Activated B cell treated with CpG ODN at 0.5 μM for 24 hours (primary cell): Measurements from ENCODE around the gene PLPP1. TPM values are rescaled to one million over a fixed set of nuclear protein-coding genes. Genes with fewer than 3 reads are reported as not detected.

Source experiments
- ATAC-seq: fragments of 200-7000 bp; cut with Tn5 transposase; one replicate; pipeline ENCODE4 v1.10.0; 2021; ENCODE audit warnings: low read depth, mild to moderate bottlenecking, moderate library complexity
- CTCF ChIA-PET: fragments of 350-600 bp; sonication (Branson Sonifier 250); formaldehyde crosslinking; loops from one replicate; lab custom pipeline; 2021; ENCODE audit warnings: antibody characterized with exemption; lab: Charles Lee
- POLR2A ChIA-PET: fragments of 350-600 bp; sonication (Branson Sonifier 250); formaldehyde crosslinking; loops from one replicate; lab custom pipeline; 2021; ENCODE audit warnings: antibody characterized with exemption; lab: Charles Lee
- DNase-seq: peaks from one replicate; pipeline ENCODE4 v3.0.0; 2022
- H3K27ac Mint-ChIP-seq: one replicate; pipeline ENCODE4 v1.8.0; 2020; ENCODE audit warnings: mixed read lengths
- H3K27me3 Mint-ChIP-seq: one replicate; pipeline ENCODE4 v1.8.0; 2021; ENCODE audit warnings: mixed read lengths
- H3K36me3 Mint-ChIP-seq: one replicate; pipeline ENCODE4 v1.8.0; 2021; ENCODE audit warnings: low read depth, mixed read lengths
- H3K4me1 Mint-ChIP-seq: one replicate; pipeline ENCODE4 v1.8.0; 2021; ENCODE audit warnings: mixed read lengths
- H3K4me3 Mint-ChIP-seq: one replicate; pipeline ENCODE4 v1.8.0; 2020; ENCODE audit warnings: mild to moderate bottlenecking, mixed read lengths
- H3K9me3 Mint-ChIP-seq: one replicate; pipeline ENCODE4 v1.8.0; 2020; ENCODE audit warnings: mixed read lengths
- intact Hi-C: fragments of 100-400 bp; cut with micrococcal nuclease; formaldehyde crosslinking; loops from one replicate; pipeline ENCODE4 v1.15.1; 2024
- total RNA-seq: library from RNA; stranded (reverse); gene quantifications from 2 replicates; pipeline ENCODE4 v1.2.3, GENCODE V29; 2022
- TF ChIP-seq, protein P1 (sequence below): fragments of 200-600 bp; IDR thresholded peaks from one replicate; pipeline ENCODE4 v1.8.0; 2022; ENCODE audit warnings: antibody characterized with exemption, mild to moderate bottlenecking

The PLPP1 gene
- total RNA-seq, 1 donor from 2014 or later = 12.0 TPM

DNA sequence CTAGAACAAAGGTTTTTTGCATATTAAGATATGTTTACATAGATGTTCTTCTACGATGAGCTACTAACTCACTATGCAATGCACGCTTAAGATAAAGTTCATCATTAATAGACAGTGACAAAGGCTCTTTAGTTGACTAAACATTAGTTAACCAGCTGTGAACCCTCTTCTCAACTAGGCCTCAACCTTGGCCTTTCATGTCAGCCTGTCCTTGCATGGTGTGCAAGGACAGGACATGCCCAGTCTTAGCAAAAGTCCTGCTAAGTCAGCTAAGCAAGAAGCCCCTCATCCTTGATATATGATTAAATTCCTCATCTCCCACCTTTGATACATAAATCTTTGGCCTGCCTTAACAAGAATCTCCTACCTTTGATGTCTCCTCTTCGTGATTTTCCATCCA is 50.9 kb downstream of the PLPP1 start:
- ATAC-seq (no peak), DNase-seq (no peak)
- H3K27ac Mint-ChIP-seq = no peak overlapping the region
- H3K27me3 Mint-ChIP-seq = no peaks in the 10 kb centered on the region
- no peaks in the 10 kb centered on the region for H3K4me1 Mint-ChIP-seq
- H3K4me3 Mint-ChIP-seq = no peak overlapping the region
- H3K9me3 Mint-ChIP-seq = no peaks in the 10 kb centered on the region
- no peaks in the 10 kb centered on the region for H3K36me3 Mint-ChIP-seq
- ChIA-PET CTCF (no interaction called here), POLR2A (no interaction called here)
- intact Hi-C loops = no loop called here
- TF ChIP-seq, protein P1, sequence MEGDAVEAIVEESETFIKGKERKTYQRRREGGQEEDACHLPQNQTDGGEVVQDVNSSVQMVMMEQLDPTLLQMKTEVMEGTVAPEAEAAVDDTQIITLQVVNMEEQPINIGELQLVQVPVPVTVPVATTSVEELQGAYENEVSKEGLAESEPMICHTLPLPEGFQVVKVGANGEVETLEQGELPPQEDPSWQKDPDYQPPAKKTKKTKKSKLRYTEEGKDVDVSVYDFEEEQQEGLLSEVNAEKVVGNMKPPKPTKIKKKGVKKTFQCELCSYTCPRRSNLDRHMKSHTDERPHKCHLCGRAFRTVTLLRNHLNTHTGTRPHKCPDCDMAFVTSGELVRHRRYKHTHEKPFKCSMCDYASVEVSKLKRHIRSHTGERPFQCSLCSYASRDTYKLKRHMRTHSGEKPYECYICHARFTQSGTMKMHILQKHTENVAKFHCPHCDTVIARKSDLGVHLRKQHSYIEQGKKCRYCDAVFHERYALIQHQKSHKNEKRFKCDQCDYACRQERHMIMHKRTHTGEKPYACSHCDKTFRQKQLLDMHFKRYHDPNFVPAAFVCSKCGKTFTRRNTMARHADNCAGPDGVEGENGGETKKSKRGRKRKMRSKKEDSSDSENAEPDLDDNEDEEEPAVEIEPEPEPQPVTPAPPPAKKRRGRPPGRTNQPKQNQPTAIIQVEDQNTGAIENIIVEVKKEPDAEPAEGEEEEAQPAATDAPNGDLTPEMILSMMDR = no peak

DNA sequence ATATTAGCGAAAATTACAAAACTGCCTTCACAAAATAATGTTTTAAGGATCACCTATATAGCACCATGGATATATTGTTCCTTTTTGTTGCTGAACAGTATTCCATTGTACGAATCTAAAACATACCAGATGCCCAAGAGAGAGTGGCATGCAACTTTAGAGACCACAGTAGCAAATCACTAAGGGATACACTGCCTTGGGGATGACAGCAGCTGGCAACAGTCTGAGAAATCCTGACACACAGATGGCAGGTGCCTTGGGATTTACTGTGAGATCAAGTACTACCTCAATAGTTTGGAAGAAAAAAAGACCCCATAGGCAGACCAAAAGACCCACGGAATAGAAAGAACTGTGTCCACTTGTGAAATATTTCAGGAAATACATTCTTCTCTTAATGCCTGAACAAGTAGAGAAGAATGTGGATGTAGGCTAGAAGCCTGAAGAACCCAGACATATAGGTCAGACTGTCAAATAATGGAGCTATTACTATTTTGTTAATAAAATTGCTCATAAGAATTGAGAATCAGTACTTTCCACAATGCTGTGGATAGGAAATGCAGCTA is 53.4 kb downstream of the PLPP1 start:
- DNase-seq (no peak), ATAC-seq (no peak)
- TF ChIP-seq, protein P1 = no peak
- Mint-ChIP-seq H3K4me3 (no peak overlapping the region), H3K9me3 (no peaks in the 10 kb centered on the region), H3K36me3 (no peaks in the 10 kb centered on the region), H3K27ac (no peak overlapping the region), H3K4me1 (peaks cover 5% of the 10 kb centered on the region), H3K27me3 (no peaks in the 10 kb centered on the region)
- POLR2A ChIA-PET = no interaction called here
- CTCF ChIA-PET = no interaction called here
- intact Hi-C loops = no loop called here

DNA sequence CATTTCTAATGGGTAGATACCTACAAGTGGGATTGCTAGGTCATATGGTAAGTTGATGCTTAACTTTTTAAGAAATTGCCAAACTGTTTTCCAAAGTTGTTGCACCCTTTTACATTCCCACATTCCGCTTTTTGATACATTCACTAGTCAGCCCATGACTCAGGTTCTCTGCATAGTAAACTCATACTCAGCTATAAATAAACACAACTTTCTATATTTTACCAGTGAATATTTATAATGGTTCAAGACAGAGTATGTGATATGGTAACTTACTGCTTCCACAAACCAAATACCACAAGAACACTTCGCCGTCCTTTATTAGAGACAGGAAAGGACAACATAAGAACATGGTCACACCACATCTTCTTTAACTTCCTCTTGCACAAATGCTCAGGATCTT is 54.0 kb downstream of the PLPP1 start:
- Mint-ChIP-seq H3K9me3 (no peaks in the 10 kb centered on the region), H3K27ac (no peak overlapping the region), H3K36me3 (no peaks in the 10 kb centered on the region), H3K4me3 (no peak overlapping the region), H3K27me3 (no peaks in the 10 kb centered on the region), H3K4me1 (peaks cover 6% of the 10 kb centered on the region)
- ChIA-PET POLR2A (no interaction called here), CTCF (no interaction called here)
- intact Hi-C loops = no loop called here
- TF ChIP-seq, protein P1 = no peak
- ATAC-seq (no peak), DNase-seq (no peak)

DNA sequence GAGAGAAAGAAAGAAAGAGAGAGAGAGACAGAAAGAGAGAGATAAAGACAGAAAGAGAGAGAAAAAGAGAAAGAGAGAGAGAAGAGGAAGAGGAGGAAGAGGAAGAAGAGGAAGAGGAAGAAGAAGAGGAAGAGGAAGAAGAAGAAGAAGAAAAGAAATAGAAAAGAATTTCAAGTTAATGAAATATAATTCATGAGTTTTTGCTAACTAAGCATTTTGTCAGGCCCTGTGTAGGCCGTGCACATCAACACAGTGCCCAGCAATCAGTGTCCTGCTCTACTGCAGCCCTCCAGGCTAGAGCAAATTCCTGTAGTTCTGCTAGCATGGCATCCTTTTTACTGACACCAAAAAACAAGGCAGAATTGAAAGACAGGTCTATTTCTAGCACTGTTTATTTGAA is 62.1 kb downstream of the PLPP1 start:
- TF ChIP-seq, protein P1 = no peak
- H3K4me1 Mint-ChIP-seq = peaks cover 6% of the 10 kb centered on the region
- H3K9me3 Mint-ChIP-seq = no peaks in the 10 kb centered on the region
- POLR2A ChIA-PET = no interaction called here
- intact Hi-C loops = no loop called here
- no peak for ATAC-seq
- no peak for DNase-seq
- H3K4me3 Mint-ChIP-seq = no peak overlapping the region
- H3K27ac Mint-ChIP-seq = no peak overlapping the region
- no peaks in the 10 kb centered on the region for H3K27me3 Mint-ChIP-seq
- CTCF ChIA-PET = interaction anchor here (0.6 kb wide), 1 partner anchor 21 kb away, joined by 5 read pairs; no protein-coding TSS in a partner anchor
- peaks cover 3% of the 10 kb centered on the region for H3K36me3 Mint-ChIP-seq

DNA sequence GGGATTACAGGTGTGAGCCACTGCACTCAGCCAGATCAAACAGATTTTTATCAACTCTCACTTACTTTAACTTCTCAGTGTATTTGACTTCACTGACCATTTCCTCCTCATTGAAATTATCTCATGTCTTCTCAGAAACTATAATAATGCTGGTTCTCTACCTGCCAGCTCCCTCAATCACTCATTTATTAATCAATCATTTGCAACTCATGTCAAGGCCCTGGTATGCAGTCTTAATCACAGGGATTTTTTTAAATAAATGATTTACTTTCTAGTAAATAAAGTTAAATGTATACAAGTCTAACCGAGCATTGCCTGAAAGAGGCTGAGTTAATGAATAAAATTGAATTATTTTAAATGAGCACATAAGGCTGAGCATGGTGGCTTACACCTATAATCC is 63.3 kb downstream of the PLPP1 start:
- DNase-seq (no peak), ATAC-seq (no peak)
- H3K27ac Mint-ChIP-seq = no peak overlapping the region
- intact Hi-C loops = no loop called here
- ChIA-PET POLR2A (no interaction called here), CTCF (no interaction called here)
- H3K27me3 Mint-ChIP-seq = no peaks in the 10 kb centered on the region
- no peak overlapping the region for H3K4me3 Mint-ChIP-seq
- TF ChIP-seq, protein P1 = no peak
- H3K4me1 Mint-ChIP-seq = peaks cover 2% of the 10 kb centered on the region
- H3K9me3 Mint-ChIP-seq = no peaks in the 10 kb centered on the region
- H3K36me3 Mint-ChIP-seq = peaks cover 6% of the 10 kb centered on the region
